A549 (cell line): Measurements from ENCODE around the gene FAM24B. TPM values are rescaled to one million over a fixed set of nuclear protein-coding genes. Genes with fewer than 3 reads are reported as not detected.

ENCODE experiments used
- ATAC-seq, 2 experiments: fragments of 200-7000 bp in 1 of 2; fragments of >200 bp in 1 of 2; cut with Nextera tagmentation in 1 of 2; cut with Tn5 transposase in 1 of 2; 3 replicates each; pipeline versions ENCODE4 v1.8.0 to v1.9.1; 2018 to 2020; ENCODE audit warnings: mild to moderate bottlenecking in 1 of 2, moderate library complexity in 1 of 2
- CTCF ChIA-PET: fragments of 300-600 bp; sonication (Branson Sonifier 250); formaldehyde crosslinking; extraction: SDS; loops from one replicate; lab custom pipeline; 2021; ENCODE audit warnings: antibody characterized with exemption, inconsistent platforms; lab: Yijun Ruan, JAX
- POLR2A ChIA-PET: fragments of 350-600 bp; formaldehyde crosslinking; extraction: SDS; loops from one replicate; lab custom pipeline; 2021; ENCODE audit warnings: antibody characterized with exemption, inconsistent platforms; lab: Yijun Ruan, JAX
- DNase-seq, 2 experiments: peaks; one replicate each; pipeline versions ENCODE4 v3.0.0 to v3.0.0-alpha.2; 2011 to 2016; ENCODE audit warnings: low read depth in 1 of 2, low spot score in 1 of 2
- FAIRE-seq: peaks from 2 replicates; lab custom pipeline; 2011; peaks lifted over from hg19 to GRCh38; lab: Jason Lieb, UNC
- H3K27ac ChIP-seq, 2 experiments: fragments of >200 bp; sonication (Bioruptor Twin); formaldehyde crosslinking; 3 replicates each; pipeline ENCODE4 v1.5.1; 2016 to 2017
- H3K4me1 ChIP-seq: fragments of >200 bp; sonication (Bioruptor Twin); formaldehyde crosslinking; 3 replicates; pipeline ENCODE4 v1.6.1; 2016
- H3K4me2 ChIP-seq: fragments of >200 bp; sonication (Bioruptor Twin); formaldehyde crosslinking; 3 replicates; pipeline ENCODE4 v1.6.1; 2016
- H3K4me3 ChIP-seq: fragments of >200 bp; sonication (Bioruptor Twin); formaldehyde crosslinking; 3 replicates; pipeline ENCODE4 v1.5.1; 2016
- H3K9me3 ChIP-seq: fragments of >200 bp; sonication (Bioruptor Twin); formaldehyde crosslinking; 3 replicates; pipeline ENCODE4 v1.6.1; 2016
- ATOH8 ChIP-seq: fragments of 250-450 bp; sonication (Bioruptor Pico); IDR thresholded peaks from 2 replicates; pipeline ENCODE4 v1.5.0; 2020; ENCODE audit warnings: low read depth, mild to moderate bottlenecking, moderate library complexity
- BCL3 ChIP-seq: fragments of >200 bp; sonication (Bioruptor Twin); formaldehyde crosslinking; IDR thresholded peaks from 3 replicates; pipeline ENCODE4 v1.6.1; 2016
- CBX2 ChIP-seq: fragments of 200-600 bp; sonication (generic); IDR thresholded peaks from 2 replicates; pipeline ENCODE4 v1.6.1; 2016; ENCODE audit warnings: low read depth, mild to moderate bottlenecking, borderline replicate concordance
- CHD2 ChIP-seq: fragments of 150-350 bp; IDR thresholded peaks from 2 replicates; pipeline ENCODE4 v1.6.1; 2014; ENCODE audit warnings: low read length; ENCODE audit not compliant: partially characterized antibody
- CTCF ChIP-seq: fragments of >200 bp; sonication (Bioruptor Twin); formaldehyde crosslinking; IDR thresholded peaks from 3 replicates; pipeline ENCODE4 v1.5.1; 2016
- ELK1 ChIP-seq: fragments of 150-350 bp; IDR thresholded peaks from 2 replicates; pipeline ENCODE4 v1.6.1; 2014; ENCODE audit warnings: low read depth, mild to moderate bottlenecking, low read length
- GATA3 ChIP-seq: IDR thresholded peaks from 2 replicates; pipeline ENCODE4 v1.6.1; 2012; ENCODE audit warnings: borderline replicate concordance
- HDAC2 ChIP-seq: fragments of 200-600 bp; sonication (generic); IDR thresholded peaks from 2 replicates; pipeline ENCODE4 v1.6.1; 2016
- HMGXB4 ChIP-seq: fragments of 250-450 bp; sonication (Bioruptor Pico); IDR thresholded peaks from 2 replicates; pipeline ENCODE4 v1.5.0; 2021; ENCODE audit warnings: mild to moderate bottlenecking, moderate library complexity, borderline replicate concordance
- MAFK ChIP-seq: fragments of 450-650 bp; IDR thresholded peaks from 2 replicates; pipeline ENCODE4 v1.6.1; 2014; ENCODE audit not compliant: partially characterized antibody
- MAX ChIP-seq: IDR thresholded peaks from 2 replicates; pipeline ENCODE4 v1.6.1; 2012
- MYC ChIP-seq: IDR thresholded peaks from 2 replicates; pipeline ENCODE4 v1.6.1; 2012; ENCODE audit warnings: mild to moderate bottlenecking, inconsistent platforms, low read length, improper control_type of control experiment, borderline replicate concordance
- PBX3 ChIP-seq: IDR thresholded peaks from 2 replicates; pipeline ENCODE4 v1.6.1; 2012
- POLR2A ChIP-seq: IDR thresholded peaks from 2 replicates; pipeline ENCODE4 v1.6.1; 2012; ENCODE audit warnings: mild to moderate bottlenecking, low read length
- REST ChIP-seq: fragments of 200-600 bp; sonication (generic); IDR thresholded peaks from 2 replicates; pipeline ENCODE4 v1.6.1; 2016; ENCODE audit warnings: antibody characterized with exemption, mild to moderate bottlenecking, moderate library complexity
- SMC3 ChIP-seq: fragments of >200 bp; sonication (Bioruptor Twin); formaldehyde crosslinking; IDR thresholded peaks from 3 replicates; pipeline ENCODE4 v1.6.1; 2018; ENCODE audit warnings: inconsistent platforms
- TFCP2L1 ChIP-seq: fragments of 250-450 bp; sonication (Bioruptor Pico); IDR thresholded peaks from 2 replicates; pipeline ENCODE4 v1.5.0; 2021; ENCODE audit warnings: mild to moderate bottlenecking
- TP53 ChIP-seq: fragments of 250-450 bp; sonication (Bioruptor Pico); IDR thresholded peaks from 2 replicates; pipeline ENCODE4 v1.5.0; 2021; ENCODE audit warnings: mild to moderate bottlenecking, moderate library complexity
- USF2 ChIP-seq: fragments of 450-650 bp; IDR thresholded peaks from 2 replicates; pipeline ENCODE4 v1.6.1; 2014; ENCODE audit warnings: antibody characterized with exemption
- ZC3H11A ChIP-seq: fragments of 450-650 bp; IDR thresholded peaks from 2 replicates; pipeline ENCODE4 v1.6.1; 2014; ENCODE audit warnings: antibody characterized with exemption, mild to moderate bottlenecking
- WGBS: methylation state at CpG from one replicate; pipeline ENCODE4 v1.1.6; 2017; ENCODE audit errors: missing lambda C conversion rate; 5-methylcytosine and 5-hydroxymethylcytosine counted together
- polyA plus RNA-seq, 4 experiments: library from polyadenylated mRNA; depleted of rRNA in 3 of 4; stranded (reverse); fragments of >200 nt; fragmentation: RNase III in 1 of 4; extraction: RNeasy Plus Mini Kit Qiagen cat#74134 plus additional on column Dnase treatment in 1 of 4; gene quantifications; 2 replicates in 3 of 4; 3 replicates in 1 of 4; pipeline ENCODE4 v1.2.3, GENCODE V29; 2011 to 2017

The FAM24B gene
- polyA plus RNA-seq, 2 of the 4 experiments (the other 2 are of a cell fraction): 15.6 to 27.6 TPM

GRCh38 chr10:122910310-122910709, 30.9 kb upstream of the FAM24B start, which contains the start of gene FAM24A:
FAM24A (plus strand) TSS chr10:122910610; CDS start chr10:122911635, 1,025 bp downstream.
- TF ChIP-seq CHD2 (no peak), MYC (no peak), HDAC2 (no peak), PBX3 (no peak), CBX2 (no peak), TFCP2L1 (CRISPR knock-in tag) (no peak), GATA3 (no peak), TP53 (CRISPR knock-in tag) (no peak), BCL3 (no peak), MAFK (no peak), CTCF (no peak), MAX (no peak), POLR2A (no peak), USF2 (no peak), ZC3H11A (no peak), HMGXB4 (CRISPR knock-in tag) (no peak), ELK1 (no peak), SMC3 (no peak), REST (no peak), ATOH8 (no peak)
- TF ChIP-seq, all 56 proteins: peak for 0
- ATAC-seq (no peak), FAIRE-seq (no peak), DNase-seq (no peak)
- CTCF ChIA-PET: interaction anchor here (1.3 to 2.1 kb wide), 2 partner anchors 10 to 71 kb away, joined by 3 to 4 read pairs; no protein-coding TSS in a partner anchor
- POLR2A ChIA-PET: no interaction called here
- WGBS: 12% methylated on average over 1 of the region's 1 CpG
- Histone ChIP-seq H3K9me3 (no peaks in the 10 kb centered on the region), H3K4me2 (no peak within 1 kb of the TSS), H3K4me1 (no peaks in the 10 kb centered on the region), H3K27ac (no peak within 1 kb of the TSS), H3K4me3 (no peak within 1 kb of the TSS)
